ENCODE measurements around the gene POLR2E. TPM values are rescaled to one million over a fixed set of nuclear protein-coding genes. Genes with fewer than 3 reads are reported as not detected.
A peak's percentile ranks its signal among the peaks of the same experiment; 100 is the strongest.

The POLR2E gene
- total and polyA plus RNA-seq, 2 of the 13 experiments (the other 11 are each of a cell fraction or from before 2014, with no cell fraction given), result 140 to 272 TPM

GRCh38 chr19:1112268-1113029 lies 17.3 kb upstream of the POLR2E start:
- BruUV-seq (replicated peaks), result no TSS peak
- Histone ChIP-seq H3K27ac (ENCODE audit: extremely low read length, insufficient read depth, low read length) (peak overlapping the region; percentile 40), H3K4me3 (replicated peaks in 1 of 3; ENCODE audit: insufficient read depth in 1 of 3, low read depth in 2 of 3, low read length in 3 of 3) (no peak overlapping the region), H3K9me3 (ENCODE audit: low read length) (no peaks in the 10 kb centered on the region), H3K4me1 (ENCODE audit: insufficient read depth, low read length) (peaks cover 15% of the 10 kb centered on the region), H3K9ac (ENCODE audit: insufficient read depth, low read depth, low read length) (0 out of 2 replicates have a peak overlapping the region, but pooled peaks have one; percentile 19), H2AFZ (ENCODE audit: low read length) (no peak overlapping the region), H3K27me3 (ENCODE audit: control insufficient read depth in 1 of 2, insufficient read depth in 2 of 2, low read length in 2 of 2) (no peaks in the 10 kb centered on the region), H4K20me1 (ENCODE audit: insufficient read depth, low read length) (no peaks in the 10 kb centered on the region), H3K79me2 (ENCODE audit: insufficient read depth, low read length) (no peaks in the 10 kb centered on the region), H3K36me3 (replicated peaks in 1 of 2; ENCODE audit: control insufficient read depth in 1 of 2, insufficient read depth in 2 of 2, low read length in 2 of 2) (peaks cover 5 to 10% of the 10 kb centered on the region in 2 experiments; a peak in 4 of 5 replicates), H3K4me2 (ENCODE audit: low read depth, low read length) (no peak overlapping the region)
- intact Hi-C loops (cut with micrococcal nuclease; ENCODE audit: unreplicated experiment), result loop anchor here (5.0 kb wide), 1 partner anchor 80 kb away; no protein-coding TSS in a partner anchor
- ChIA-PET CTCF (ENCODE audit: low intra/inter-chr PET ratio, low total read pairs) (interaction anchor here (1.8 kb wide), 1 partner anchor 82 kb away, joined by 28 read pairs; no protein-coding TSS in a partner anchor), POLR2A (interaction anchor here (0.7 to 3.0 kb wide), 9 partner anchors 9 to 157 kb away, joined by 3 to 28 read pairs (median 6); partner anchors contain the start of genes ATP5F1D, CIRBP and GPX4)
- no peak for ATAC-seq
- no peak for DNase-seq (ENCODE audit: low spot score)
- 94% methylated on average over 56 of the region's 71 CpGs for WGBS (ENCODE audit: low lambda C conversion rate)
- in situ Hi-C loops (cut with HindIII; ENCODE audit: extremely low pct_ligation_motif_present, low pct_unique_long_range_greater_than_20kb), result loop anchor here (5.0 kb wide), 1 partner anchor 80 kb away; no protein-coding TSS in a partner anchor
- FAIRE-seq, result no peak
- TF ChIP-seq HOXA3 (CRISPR knock-in tag; IDR thresholded peaks at IDR 0.05), result 0 out of 2 replicates have a peak, but pooled peaks have one; percentile 14
- TF ChIP-seq KLF15 (CRISPR knock-in tag; IDR thresholded peaks at IDR 0.05; ENCODE audit: borderline replicate concordance), result no peak
- peak; percentile 35 for TF ChIP-seq AGO1 (IDR thresholded peaks at IDR 0.05; ENCODE audit: low read depth, low read length, poor library complexity, severe bottlenecking)
- TF ChIP-seq SP2 (CRISPR knock-in tag; IDR thresholded peaks at IDR 0.05), result peak; percentile 2; the same call in 1 of the 2 replicates
- no peak for TF ChIP-seq HMG20B (CRISPR knock-in tag; conservative IDR thresholded peaks at IDR 0.05)
- TF ChIP-seq DDIT3 (CRISPR knock-in tag; IDR thresholded peaks at IDR 0.05), result no peak
- TF ChIP-seq AGO2 (optimal IDR thresholded peaks at IDR 0.05; ENCODE audit: low read depth, low read length), result peak; percentile 28
- 0 out of 2 replicates have a peak, but pooled peaks have one; percentile 40 for TF ChIP-seq DNMT1 (CRISPR knock-in tag; IDR thresholded peaks at IDR 0.05)
- TF ChIP-seq, protein P1, sequence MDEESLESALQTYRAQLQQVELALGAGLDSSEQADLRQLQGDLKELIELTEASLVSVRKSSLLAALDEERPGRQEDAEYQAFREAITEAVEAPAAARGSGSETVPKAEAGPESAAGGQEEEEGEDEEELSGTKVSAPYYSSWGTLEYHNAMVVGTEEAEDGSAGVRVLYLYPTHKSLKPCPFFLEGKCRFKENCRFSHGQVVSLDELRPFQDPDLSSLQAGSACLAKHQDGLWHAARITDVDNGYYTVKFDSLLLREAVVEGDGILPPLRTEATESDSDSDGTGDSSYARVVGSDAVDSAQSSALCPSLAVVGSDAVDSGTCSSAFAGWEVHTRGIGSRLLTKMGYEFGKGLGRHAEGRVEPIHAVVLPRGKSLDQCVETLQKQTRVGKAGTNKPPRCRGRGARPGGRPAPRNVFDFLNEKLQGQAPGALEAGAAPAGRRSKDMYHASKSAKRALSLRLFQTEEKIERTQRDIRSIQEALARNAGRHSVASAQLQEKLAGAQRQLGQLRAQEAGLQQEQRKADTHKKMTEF (CRISPR knock-in tag; IDR thresholded peaks at IDR 0.05), result no peak
- no peak for TF ChIP-seq ZSCAN21 (CRISPR knock-in tag; IDR thresholded peaks at IDR 0.05; ENCODE audit: borderline replicate concordance)
- no peak for TF ChIP-seq POLR2AphosphoS5 (IDR thresholded peaks at IDR 0.05; ENCODE audit: low read depth, low read length)
- TF ChIP-seq CTCF (CRISPR knock-in tag; IDR thresholded peaks at IDR 0.05), result no peak
